Hepatocyte (in vitro differentiated cells): ENCODE results near the gene APOE.

Experiments
- CTCF ChIP-seq: fragments of 200-600 bp; sonication (generic); IDR thresholded peaks from 2 replicates; pipeline ENCODE4 v1.5.1; 2016; ENCODE audit warnings: antibody characterized with exemption, mild to moderate bottlenecking; ENCODE audit not compliant: poor library complexity
- EZH2 ChIP-seq: fragments of 200-600 bp; sonication (generic); IDR thresholded peaks from 2 replicates; pipeline ENCODE4 v1.6.1; 2016; ENCODE audit warnings: antibody characterized with exemption, mild to moderate bottlenecking, borderline replicate concordance
- EZH2phosphoT487 ChIP-seq: fragments of 200-600 bp; sonication (generic); IDR thresholded peaks from one replicate; pipeline ENCODE4 v1.6.1; 2018; ENCODE audit warnings: antibody characterized with exemption, mild to moderate bottlenecking, low read depth, moderate library complexity; ENCODE audit not compliant: unreplicated experiment, severe bottlenecking

GRCh38 chr19:44886141-44886540 is 19.5 kb upstream of the APOE start:
- no peak for TF ChIP-seq CTCF
- no peak for TF ChIP-seq EZH2
- no peak for TF ChIP-seq EZH2phosphoT487
